T-helper 1 cell treated with Interleukin-12 subunit alpha and Interleukin-12 subunit beta and Interleukin-4 antibody, amounts not matched to agents 30 ng/mL and 1 ng/mL, for 36 hours (primary cell): Measurements from ENCODE around the gene PLIN4. TPM values are rescaled to one million over a fixed set of nuclear protein-coding genes. Genes with fewer than 3 reads are reported as not detected.

Experiments
- intact Hi-C: fragments of 100-400 bp; cut with micrococcal nuclease; formaldehyde crosslinking; loops from one replicate; pipeline ENCODE4 v1.15.1; 2024
- total RNA-seq: library from RNA; stranded (reverse); gene quantifications from 2 replicates; pipeline ENCODE4 v1.2.3, GENCODE V29; 2022

PLIN4 gene
- total RNA-seq, 1 donor from 2014 or later, result not detected

DNA sequence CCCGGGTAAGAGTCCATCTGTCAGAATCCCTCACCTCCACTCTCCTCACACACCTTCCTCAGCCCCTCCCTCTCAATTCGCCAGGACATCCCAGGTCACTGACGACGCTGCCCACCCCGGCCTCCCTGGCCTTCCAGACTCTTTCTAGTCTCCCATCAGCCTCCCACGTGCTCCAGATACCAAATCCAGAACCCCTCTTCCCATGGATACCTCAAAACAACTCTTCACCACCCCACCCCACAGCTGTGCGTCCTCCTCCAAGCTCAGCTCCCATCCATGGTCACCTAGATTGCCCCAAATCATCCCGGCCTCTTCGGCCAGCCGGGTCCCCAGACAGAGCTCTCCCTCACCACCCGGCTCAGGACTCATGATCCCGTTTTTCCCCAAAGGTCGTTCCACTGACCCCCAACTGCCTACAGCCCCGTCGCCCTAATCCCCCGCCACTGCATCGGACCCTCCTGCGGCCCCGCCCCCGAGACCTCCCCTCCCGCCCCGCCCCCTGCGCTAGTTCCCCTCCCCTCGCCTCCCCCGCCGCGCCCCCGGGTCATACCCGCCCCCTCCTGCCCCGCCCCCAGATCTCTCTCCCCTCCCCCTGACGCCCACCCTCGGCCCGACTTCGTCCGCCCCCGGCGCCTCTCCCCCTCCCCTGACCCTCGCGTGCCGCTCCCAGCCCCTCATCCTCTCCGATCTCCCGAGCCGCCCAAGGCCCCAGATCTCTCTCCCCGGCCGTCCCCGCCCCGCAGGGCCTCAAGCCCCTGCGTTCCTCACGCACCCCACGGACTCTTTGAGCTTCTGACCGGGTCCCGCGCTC, 61.2 kb downstream of the PLIN4 start:
- intact Hi-C loops, result loop anchor here (1.0 to 5.0 kb wide), 6 partner anchors 14 to 1445 kb away; partner anchors contain the start of genes CHAF1A, NDUFA11, VMAC and YJU2

DNA sequence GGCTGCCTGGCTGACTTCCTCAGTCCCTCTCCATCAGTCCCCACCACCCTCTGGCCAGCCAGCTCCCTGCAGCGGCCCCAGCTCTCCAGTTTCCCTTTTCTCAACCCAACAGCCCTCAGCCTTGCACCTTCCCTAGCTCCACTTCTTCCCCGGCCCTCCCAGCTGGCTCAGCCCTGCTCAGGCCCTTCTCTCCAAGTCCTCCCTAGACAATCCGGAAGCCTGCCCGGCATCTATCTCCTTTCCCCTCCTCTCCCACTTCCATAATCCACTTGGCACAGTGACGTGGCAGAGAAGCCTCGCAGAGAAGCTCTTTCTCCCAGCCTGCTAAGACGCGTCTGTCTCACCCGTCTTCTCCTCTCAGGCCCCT, 61.8 kb downstream of the PLIN4 start:
- intact Hi-C loops, result loop anchor here (5.0 kb wide), 2 partner anchors 129 to 1446 kb away; partner anchors contain the start of genes NDUFA11 and VMAC

DNA sequence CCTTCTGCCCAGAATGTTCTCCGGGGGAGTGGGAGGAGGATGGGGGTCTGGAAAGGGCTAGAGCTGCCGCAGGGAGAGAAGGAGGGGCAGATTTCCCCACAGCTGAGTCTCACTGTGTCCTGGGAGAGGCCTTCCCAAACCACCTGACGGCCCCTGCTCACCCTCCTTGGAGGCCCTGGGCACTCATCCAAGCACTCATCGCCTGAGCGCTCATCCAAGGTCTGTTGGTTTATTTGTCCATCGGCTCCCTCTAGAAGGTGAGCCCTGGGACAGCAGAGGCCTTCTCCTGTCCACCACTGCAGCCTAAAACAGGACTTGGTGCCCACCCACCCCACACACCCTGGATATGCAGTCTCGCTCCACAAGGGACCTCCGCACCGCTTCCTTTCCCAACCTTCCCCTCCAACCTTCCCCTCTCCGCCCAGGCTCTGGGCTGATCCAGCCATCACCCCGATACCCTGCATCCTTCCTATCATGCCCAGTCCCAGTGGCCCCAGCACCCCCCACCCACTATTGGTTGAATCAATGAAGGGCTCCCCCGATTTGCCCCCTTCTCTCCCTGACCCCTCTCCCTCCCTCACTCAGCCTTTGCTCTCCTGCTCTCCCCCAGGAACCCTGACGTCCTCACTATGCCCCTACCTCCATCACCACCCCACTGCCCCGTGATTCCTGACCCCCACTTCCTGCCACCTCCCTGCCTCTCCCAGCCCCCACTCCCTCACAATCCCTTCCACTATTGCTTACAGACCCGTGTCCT, 62.4 kb downstream of the PLIN4 start:
- intact Hi-C loops, result loop anchor here (5.0 kb wide), 2 partner anchors 129 to 1446 kb away; partner anchors contain the start of genes NDUFA11 and VMAC

DNA sequence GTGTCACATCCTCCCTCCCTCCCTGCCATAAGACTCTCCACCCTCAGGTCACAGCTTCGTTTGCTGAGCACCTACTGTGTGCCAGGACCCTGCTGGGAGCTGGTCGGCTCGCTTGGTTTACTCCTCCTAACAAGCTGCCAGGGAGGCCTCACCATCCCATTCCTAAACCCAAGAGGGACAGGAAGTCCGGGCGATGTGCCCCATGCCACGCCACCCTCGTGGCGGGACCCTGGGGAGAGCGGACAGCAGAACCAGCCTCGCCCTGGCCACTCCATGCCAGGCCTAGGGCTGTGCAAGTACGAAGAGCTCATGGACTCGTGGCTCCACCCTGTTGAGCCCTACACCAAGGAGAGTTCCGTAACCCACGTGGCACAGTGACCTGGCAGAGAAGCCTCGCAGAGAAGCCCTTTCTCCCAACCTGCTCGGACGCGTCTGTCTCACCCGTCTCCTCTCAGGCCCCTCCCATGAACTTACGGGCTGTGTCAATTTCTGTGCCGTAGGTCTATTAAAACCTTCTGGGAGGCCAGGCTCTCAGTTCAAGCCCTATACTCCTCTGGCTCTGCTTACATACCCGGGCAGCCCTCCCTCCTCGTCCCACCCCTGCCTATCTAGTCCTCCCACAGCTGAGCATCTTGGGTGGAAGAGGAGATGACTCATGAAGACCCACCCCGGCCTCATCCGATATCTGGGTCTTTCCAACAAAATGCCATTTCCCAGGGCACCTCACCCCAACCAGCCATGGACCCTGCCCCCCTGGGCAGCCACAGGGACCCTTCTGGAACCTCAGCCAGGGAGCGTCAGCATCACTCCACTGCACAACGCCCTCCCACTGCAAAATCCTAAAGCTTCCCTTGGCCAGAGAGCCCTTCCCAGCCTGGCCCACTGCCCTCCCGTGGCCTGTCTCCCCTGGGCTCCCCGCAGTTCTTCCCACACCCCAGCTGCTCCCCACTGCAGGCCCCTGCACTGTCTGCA, 63.3 kb downstream of the PLIN4 start:
- intact Hi-C loops, result loop anchor here (5.0 kb wide), 2 partner anchors 128 to 1447 kb away; partner anchors contain the start of genes NDUFA11 and VMAC

DNA sequence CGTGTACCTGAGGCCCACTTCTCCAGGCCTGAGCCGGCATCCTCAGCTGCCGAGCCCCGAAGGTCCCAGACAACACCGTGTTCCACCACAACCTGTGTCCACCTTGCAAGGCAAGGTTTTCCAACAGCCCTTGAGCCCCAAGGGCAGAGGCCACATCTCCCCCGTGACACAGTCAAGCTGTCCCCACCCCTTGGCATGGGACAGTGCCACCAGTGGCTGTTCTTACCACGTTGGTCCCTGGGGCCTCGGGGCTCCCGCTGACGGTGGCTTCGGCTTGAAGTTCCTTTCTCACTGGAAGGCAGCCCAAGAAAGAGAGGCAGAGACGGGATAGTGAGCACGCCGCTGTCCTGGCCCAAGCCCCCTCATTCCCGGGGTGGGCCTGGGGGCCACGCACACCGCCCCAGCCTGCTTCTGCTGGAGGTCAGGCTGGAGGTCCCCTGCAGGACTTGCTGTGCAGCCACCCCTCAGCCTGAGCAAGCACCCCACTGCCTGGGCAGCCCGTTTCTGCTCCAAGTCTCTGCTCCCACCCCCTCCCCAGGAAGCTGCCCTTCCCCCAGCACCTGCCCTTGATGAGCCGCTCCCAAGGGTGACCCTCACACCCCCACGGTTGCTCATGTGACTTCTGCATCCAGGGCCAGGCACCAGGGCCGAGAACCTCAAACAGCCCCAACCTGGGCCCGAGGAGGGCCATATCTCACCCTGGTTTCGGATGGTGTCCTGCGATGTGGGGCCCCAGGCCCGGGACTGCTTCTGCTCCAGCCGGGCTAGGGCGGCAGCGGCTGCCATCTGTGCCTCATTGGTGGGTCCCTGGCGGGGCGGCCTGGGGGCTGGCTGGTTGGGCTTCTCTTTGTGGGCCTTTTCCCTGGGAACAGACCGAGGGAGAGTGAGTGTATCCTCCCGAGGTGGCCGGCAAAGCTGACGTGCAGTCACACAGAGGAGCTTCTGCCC, 64.8 kb downstream of the PLIN4 start:
- intact Hi-C loops, result no loop called here

DNA sequence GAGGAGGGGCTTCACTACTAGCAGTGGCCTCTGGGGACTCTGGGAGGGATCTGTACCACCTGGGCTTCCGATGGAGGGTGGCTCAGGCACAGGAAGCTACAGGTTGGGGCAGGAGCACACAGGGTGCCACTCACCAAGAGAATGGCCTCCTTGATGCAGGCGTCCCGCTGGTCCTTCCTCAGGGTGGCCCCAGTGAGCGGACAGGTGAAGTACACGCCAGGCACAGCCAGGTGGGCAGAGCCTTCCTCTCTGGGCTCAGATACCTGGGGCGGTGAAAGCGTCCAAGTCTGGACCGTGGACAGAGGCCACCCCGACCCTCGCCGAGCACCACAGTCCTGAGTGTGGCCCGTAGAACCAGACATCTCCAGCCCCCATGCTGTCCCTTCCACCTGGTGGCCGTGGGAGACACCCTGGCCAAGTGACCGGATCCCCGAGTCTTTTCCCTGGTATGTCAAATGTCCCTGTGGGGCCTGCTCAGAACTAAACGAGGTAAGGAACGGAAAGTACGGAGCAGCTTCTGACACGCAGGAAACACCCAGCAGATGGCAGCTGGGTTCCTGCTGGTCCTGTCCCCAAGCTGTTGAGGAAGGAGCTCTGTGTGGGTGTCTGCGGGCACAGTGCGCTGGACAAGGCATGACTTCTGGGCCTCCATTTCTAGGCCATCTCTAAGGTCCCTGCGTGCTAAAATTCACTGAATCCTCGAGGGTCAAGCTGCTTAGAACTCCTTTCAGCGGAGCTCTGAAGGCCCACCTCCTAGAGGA, 65.9 kb downstream of the PLIN4 start:
- intact Hi-C loops, result no loop called here

Other genes with a start within 250 kb of the PLIN4 start
- not detected in 2 replicates for gene SHD, start 239.2 kb downstream of the PLIN4 start, total RNA-seq
- gene TMIGD2, start 216.1 kb downstream of the PLIN4 start, total RNA-seq, result 33.2 and 34.6 TPM in 2 replicates
- gene FSD1, start 213.9 kb downstream of the PLIN4 start, total RNA-seq, result 22.0 and 24.2 TPM in 2 replicates
- gene STAP2, start 179.7 kb downstream of the PLIN4 start, total RNA-seq, result 14.8 and 19.1 TPM in 2 replicates
- 19.0 and 21.0 TPM in 2 replicates for gene MPND, start 174.9 kb downstream of the PLIN4 start, total RNA-seq
- gene SH3GL1, start 117.9 kb downstream of the PLIN4 start, total RNA-seq, result 67.8 and 74.3 TPM in 2 replicates
- 74.0 and 79.1 TPM in 2 replicates for gene CHAF1A, start 115.8 kb downstream of the PLIN4 start, total RNA-seq
- gene UBXN6, start 60.7 kb downstream of the PLIN4 start, total RNA-seq, result 46.3 and 52.0 TPM in 2 replicates
- 55.7 and 67.4 TPM in 2 replicates for gene HDGFL2, start 46.2 kb downstream of the PLIN4 start, total RNA-seq
- not detected in 2 replicates for gene PLIN5, start 16.7 kb upstream of the PLIN4 start, total RNA-seq
- 1.1 and 1.5 TPM in 2 replicates for gene LRG1, start 21.6 kb upstream of the PLIN4 start, total RNA-seq
- gene SEMA6B, start 41.2 kb upstream of the PLIN4 start, total RNA-seq, result not detected in 2 replicates
- 22.2 and 23.5 TPM in 2 replicates for gene TNFAIP8L1, start 121.0 kb upstream of the PLIN4 start, total RNA-seq
- 90.6 and 94.5 TPM in 2 replicates for gene MYDGF, start 151.9 kb upstream of the PLIN4 start, total RNA-seq
- 98.7 and 109 TPM in 2 replicates for gene DPP9, start 205.4 kb upstream of the PLIN4 start, total RNA-seq